NCI-H2107 (cell line): ENCODE measurements around the gene CHCHD6.

ENCODE experiments used
- DNase-seq: peaks from one replicate; lab custom pipeline; 2025; lab: John Stamatoyannopoulos, UW

The CHCHD6 gene

GRCh38 chr3:126859415-126860246 lies 155.6 kb downstream of the CHCHD6 start:
- DNase-seq: no peak

GRCh38 chr3:126865736-126866135 lies 161.7 kb downstream of the CHCHD6 start:
- DNase-seq: no peak

- DNase-seq: no peak
These were observed 162.2 kb downstream of the CHCHD6 start for GRCh38 chr3:126866175-126866759.

GRCh38 chr3:126867190-126867862 lies 163.3 kb downstream of the CHCHD6 start:
- no peak for DNase-seq

GRCh38 chr3:126867863-126868200 lies 163.8 kb downstream of the CHCHD6 start:
- no peak for DNase-seq

GRCh38 chr3:126870608-126871210 lies 166.7 kb downstream of the CHCHD6 start:
- no peak for DNase-seq

GRCh38 chr3:126872701-126873342 lies 168.8 kb downstream of the CHCHD6 start:
- no peak for DNase-seq

GRCh38 chr3:126873416-126873815 lies 169.4 kb downstream of the CHCHD6 start:
- no peak for DNase-seq

- no peak for DNase-seq
These were observed 174.6 kb downstream of the CHCHD6 start for GRCh38 chr3:126878664-126879063.

GRCh38 chr3:126880901-126881300 lies 176.9 kb downstream of the CHCHD6 start:
- no peak for DNase-seq

- DNase-seq: no peak
These were observed 177.8 kb downstream of the CHCHD6 start for GRCh38 chr3:126881861-126882260.

GRCh38 chr3:126883241-126883640 lies 179.2 kb downstream of the CHCHD6 start:
- DNase-seq: no peak

GRCh38 chr3:126885425-126885824 lies 181.4 kb downstream of the CHCHD6 start:
- DNase-seq: no peak

GRCh38 chr3:126886217-126886616 lies 182.2 kb downstream of the CHCHD6 start:
- DNase-seq: no peak

- no peak for DNase-seq
These were observed 183.6 kb downstream of the CHCHD6 start for GRCh38 chr3:126887686-126888085.

GRCh38 chr3:126888186-126888760 lies 184.2 kb downstream of the CHCHD6 start:
- peak; percentile 48 for DNase-seq

GRCh38 chr3:126889276-126890201 lies 185.5 kb downstream of the CHCHD6 start:
- no peak for DNase-seq

- DNase-seq: no peak
These were observed 187.1 kb downstream of the CHCHD6 start for GRCh38 chr3:126891141-126891540.

- no peak for DNase-seq
These were observed 187.8 kb downstream of the CHCHD6 start for GRCh38 chr3:126891791-126892190.

- DNase-seq: no peak
These were observed 189.6 kb downstream of the CHCHD6 start for GRCh38 chr3:126893651-126894050.

- DNase-seq: no peak
These were observed 190.4 kb downstream of the CHCHD6 start for GRCh38 chr3:126894475-126894874.
